GM19043 (cell line): Measurements from ENCODE around the gene PRKCI.
A peak's percentile ranks its signal among the peaks of the same experiment; 100 is the strongest.
"Not testable (repeated sequence)": the region's sequence is repeated elsewhere in the genome, so short reads cannot be mapped to it uniquely, and the experiment has no call there.

Experiments used
- ATAC-seq: cut with Tn5 transposase; IDR thresholded peaks from one replicate; pipeline ENCODE4 v1.9.1; 2021; ENCODE audit warnings: low read depth; ENCODE audit not compliant: unreplicated experiment

The PRKCI gene

DNA sequence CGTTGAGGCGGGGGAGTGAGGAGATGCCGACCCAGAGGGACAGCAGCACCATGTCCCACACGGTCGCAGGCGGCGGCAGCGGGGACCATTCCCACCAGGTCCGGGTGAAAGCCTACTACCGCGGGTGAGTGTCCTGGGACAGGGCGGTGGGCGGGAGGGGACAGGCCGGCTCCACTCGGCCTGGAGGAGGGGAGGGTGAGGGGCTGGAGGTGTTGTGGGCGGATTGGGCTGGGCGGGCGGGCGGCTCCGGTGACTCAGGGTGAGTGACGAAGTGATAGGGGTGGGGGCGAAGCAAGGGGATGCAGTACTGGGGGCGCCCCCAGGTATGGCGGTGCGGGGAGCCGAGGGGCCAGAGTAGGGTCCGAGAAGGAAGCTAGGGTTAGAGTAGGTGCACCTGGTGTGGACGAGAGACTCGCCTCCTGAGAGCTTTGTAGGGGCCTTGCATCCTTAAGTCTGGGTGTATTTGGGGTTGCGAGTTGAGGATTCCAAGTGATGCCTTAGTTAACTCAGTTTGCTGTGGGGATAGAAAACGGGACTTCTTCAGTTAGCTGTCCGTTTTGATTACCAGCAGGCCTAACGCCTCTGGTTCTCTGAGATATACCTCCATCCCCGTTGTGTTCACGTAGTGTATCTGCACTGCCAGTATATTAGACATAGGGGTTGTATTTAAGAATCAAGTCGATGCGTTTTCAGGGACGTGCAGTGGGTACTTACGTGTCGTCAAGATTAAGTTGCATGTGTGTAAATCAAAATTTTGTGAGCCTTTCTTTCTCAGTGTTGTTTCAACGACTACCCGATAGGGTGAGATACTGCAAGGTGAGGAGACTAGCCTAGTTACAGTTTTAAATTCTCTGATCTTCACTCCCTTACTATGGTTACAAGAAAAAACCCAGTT is 670 bp downstream of the PRKCI start:
- no peak for ATAC-seq

DNA sequence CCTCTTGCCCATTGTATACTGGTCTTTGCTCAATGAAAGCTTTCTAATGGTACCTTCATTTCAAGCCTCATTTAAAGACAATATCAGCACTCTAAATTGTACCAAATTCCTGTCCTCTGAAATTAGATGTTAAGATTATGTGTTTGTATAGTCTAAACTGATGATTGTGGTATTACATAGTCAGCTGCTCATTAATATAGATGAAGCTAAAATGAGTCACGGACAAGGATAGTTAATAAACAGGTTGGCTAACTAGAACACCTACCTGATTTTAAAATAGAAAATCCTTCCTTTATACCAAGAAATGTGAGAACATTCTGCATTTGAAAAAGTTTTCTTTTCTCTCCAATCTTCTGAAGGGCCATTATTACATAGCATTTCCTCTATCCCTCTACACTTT is 2.9 kb downstream of the PRKCI start:
- ATAC-seq: no peak

DNA sequence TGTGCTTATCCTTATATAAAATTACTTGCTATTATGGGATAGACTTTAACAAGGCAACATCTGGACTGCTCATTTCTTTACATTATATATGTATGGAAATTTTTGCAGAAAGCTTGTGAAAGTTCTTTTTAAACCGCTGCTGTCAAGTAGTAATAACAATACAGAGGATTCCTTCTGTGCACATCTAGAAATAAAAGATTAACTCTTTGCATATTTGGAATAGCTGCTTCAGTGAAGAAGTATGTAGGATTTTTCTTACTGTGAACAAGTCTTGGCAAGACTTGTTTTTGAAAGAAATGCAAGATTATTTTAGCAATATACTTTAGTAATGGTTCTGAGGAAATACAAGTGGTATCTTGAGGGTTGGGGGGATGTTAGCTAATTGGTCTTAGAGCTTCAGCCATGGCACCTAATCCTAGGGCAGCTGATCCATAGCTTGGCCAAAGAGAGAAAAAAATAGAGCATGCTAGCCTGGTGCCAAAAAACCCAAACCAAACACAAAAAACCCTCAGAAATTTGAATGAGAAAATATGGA is 4.3 kb downstream of the PRKCI start:
- ATAC-seq: no peak

DNA sequence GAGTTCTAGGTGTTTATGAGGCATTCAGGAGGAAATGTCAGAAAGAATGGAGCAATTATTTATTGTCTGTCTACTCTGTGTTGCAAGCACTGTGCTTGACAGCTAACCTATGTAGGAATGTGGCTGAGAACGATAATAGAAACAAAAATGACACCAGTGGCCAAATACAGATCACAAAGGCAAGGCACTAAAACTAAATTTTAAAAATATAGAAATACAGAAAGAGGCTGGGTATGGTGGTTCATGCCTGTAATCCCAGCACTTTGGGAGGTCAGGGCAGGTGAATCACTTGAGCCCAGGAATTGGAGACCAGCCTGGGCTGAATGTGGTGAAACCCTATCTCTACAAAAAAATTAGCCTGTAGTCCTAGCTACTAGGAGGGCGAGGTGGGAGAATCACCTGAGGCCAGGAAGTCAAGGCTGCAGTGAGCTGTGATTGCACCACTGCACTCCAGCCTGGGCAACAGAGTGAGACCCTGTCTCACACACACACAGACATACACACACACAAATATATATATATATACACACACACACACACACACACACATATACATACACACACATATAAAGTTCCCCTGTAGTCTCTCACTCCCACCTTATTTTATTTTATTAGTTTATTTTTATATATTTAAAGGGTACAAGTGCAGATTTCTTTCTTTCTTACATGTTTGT is 6.0 kb downstream of the PRKCI start:
- no peak for ATAC-seq

DNA sequence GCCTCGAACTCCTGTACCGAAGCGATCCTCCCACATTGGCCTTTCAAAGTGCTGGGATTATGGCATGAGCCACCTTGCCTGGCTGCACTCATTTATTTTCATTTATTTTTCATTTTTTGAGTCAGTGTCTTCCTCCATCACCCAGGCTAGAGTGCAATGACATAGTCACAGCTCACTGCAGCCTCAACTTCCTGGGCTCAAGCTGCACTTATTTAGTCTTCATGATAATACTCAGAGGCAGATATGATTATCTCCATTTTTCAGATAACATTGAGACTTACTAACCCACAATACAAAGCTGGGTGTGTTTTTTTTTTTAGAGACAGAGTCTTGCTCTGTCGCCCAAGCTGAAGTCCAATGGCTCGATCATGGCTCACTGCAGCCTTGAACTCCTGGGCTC is 10.0 kb downstream of the PRKCI start:
- no peak for ATAC-seq

DNA sequence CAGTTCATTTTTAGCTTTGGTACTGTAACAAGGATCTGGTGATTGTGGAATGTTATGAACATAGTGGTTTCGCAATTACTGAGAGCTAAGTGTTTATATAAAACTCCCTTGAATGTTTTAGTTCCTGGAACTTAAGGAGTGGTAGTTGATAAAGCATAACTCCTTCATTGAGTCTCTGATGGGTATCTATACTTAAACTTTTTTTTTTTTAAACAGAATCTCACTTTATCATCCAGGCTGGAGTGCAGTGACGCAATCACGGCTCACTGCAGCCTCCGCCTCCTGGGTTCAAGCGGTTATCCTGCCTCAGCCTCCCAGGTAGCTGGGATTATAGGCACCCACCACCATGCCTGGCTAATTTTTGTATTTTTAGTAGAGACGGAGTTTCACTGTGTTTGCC is 11.3 kb downstream of the PRKCI start:
- ATAC-seq: no peak

DNA sequence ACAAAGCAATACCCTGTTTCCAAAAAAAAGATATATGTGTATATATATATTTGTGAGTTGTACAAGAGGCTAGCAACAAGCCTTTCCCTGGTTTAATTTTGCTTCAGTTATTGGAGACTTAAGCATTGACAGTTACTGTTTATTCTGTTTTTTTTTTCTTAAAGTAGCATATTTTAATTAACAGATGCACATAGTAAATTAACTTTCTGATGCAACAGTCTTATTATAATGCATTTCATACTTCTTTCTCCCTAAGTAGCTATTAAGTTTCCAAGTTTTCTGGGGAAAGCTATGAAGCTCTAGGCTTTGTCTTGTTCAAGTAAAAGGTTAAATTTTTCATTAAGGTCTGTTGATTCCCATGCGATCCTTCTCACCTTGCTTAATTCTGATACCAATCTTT is 17.9 kb downstream of the PRKCI start:
- ATAC-seq: no peak

DNA sequence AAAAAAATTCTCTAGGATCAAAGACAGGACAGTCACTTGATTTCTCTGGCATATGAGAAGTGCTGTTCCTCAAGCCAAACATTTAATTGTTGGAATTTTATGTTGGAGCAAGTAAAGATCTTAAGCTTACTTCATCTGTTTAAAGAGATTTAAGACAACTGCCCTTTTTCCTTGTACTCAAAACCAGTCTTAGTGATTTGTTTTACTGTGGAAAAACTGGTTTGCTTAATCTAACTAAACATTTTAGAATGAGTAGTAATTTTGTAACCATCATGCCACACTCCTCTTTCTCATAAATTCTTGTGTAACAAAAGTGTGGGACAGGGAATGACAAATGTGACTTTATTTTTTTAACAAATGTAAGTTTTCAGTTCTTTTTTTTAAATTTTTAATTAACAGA is 18.4 kb downstream of the PRKCI start:
- ATAC-seq: no peak

DNA sequence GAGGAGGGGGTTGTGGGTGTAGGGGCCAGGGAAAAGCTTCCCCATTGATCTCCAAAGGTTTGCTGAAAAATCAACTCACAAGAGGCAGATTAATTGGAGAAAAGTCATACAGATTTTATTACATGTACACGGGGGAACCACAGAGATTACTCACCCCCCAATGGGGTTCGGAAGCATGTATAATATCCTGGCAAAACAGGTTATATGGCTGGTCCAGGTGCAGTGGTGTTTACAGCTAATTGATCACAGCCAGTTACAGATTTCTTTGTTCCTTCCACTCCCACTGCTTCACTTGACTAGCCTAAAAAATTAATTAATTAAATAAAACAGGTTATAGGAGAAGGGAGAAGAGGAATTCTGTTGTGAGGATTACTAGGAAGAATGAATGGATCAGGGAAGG is 22.4 kb downstream of the PRKCI start:
- ATAC-seq: no peak

DNA sequence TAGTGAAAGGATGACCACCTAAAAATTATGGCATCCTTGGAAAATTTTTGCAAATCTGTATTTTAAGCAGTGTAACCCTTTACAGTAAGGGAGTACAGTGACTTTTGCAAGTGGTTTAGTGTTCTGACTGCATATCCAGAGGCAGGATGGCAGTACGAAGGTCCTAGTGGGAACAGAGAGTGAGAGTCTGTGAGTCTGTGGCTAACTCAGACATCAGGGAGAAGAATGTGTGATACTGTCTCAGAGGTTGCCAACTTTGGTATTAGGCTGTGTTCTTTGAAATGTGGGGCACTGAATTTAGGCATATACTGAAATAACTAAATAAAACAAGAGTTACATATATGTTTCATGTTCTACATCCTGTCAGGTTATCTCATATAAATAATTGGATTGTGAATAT is 25.7 kb downstream of the PRKCI start:
- no peak for ATAC-seq

DNA sequence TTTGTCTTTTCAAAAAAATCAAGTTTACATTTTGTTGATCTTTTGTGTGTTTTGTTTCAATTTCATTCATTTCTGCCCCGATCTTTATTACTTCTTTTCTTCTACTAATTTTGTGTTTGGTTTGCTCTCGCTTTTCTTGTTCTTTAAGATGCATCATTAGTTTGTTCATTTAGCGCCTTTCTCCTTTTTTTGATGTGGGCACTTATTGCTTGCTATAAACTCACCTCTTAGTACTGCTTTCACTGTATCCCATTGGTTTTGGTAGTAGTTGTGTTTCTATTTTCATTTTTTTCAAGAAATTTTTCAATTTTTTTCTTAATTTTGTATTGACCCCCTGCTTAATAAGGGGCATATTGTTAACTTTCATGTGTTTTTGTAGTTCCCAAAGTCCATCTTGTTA is 34.4 kb downstream of the PRKCI start:
- ATAC-seq: no peak

DNA sequence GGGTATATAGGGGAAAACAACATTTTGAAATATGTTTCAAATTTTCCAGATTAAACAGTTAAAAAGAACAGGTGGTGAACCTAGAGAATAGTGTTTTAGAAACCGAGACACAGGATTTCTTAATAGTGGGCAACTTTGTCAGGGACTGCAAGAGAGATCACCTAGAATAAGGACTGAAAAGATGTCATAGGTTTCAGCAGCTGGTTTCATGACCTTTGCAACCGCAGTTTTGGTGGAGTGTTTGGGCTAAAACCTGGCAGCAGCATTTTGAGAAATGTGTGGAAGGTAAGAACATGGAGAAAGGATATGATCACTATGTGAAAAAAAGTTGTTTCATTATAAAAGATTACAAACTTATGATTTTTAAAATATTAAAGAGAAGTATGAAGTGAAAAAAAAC is 34.9 kb downstream of the PRKCI start:
- ATAC-seq: peak; percentile 50

DNA sequence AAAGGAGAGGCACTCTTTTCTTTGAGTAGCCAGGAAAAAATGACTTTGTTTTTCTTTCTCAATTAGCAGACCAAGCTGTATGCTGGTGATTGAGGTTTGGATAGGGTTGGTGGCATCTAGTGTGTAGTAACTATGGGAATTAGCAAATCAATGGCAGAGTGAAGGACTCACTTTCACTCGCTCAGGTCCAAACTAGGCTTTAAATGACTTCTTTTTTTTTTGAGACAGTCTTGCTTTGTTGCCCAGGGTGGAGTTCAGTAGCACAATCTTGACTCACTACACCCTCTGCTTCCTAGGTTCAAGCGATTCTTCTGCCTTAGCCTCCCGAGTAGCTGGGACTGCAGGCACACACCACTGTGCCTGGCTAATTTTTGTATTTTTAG is 35.9 kb downstream of the PRKCI start:
- no peak for ATAC-seq

DNA sequence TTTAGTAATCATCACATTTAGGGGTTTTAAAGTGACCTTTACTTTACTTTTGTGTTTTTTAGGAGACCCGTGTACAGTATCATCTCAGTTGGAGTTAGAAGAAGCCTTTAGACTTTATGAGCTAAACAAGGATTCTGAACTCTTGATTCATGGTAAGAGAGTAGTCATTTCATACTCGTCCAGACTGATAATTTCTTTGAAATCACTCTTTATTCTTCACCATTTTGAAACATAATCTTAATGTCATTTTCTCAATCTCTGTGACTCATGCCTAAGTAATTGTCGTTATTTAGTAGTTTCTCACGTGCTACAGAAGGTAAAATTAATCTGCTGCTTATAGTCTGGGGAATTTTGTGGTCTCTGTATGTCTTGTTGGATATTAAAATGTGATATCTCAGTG is 37.7 kb downstream of the PRKCI start:
- ATAC-seq: no peak

DNA sequence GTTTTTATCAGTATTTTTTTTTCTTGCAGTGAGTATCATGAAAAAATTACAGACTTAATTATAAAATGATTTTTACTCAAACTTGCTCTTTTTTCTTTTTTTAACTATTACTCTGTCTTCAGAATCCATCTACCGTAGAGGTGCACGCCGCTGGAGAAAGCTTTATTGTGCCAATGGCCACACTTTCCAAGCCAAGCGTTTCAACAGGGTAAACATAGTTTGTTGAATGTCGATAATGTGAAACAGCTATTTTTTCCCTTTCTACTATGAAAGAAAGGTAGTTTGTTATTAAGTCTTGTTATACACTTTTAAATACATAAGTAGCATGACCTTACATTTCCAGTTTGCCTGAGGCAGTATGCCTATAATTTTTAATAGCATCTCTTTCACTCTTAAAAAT is 45.6 kb downstream of the PRKCI start:
- no peak for ATAC-seq

DNA sequence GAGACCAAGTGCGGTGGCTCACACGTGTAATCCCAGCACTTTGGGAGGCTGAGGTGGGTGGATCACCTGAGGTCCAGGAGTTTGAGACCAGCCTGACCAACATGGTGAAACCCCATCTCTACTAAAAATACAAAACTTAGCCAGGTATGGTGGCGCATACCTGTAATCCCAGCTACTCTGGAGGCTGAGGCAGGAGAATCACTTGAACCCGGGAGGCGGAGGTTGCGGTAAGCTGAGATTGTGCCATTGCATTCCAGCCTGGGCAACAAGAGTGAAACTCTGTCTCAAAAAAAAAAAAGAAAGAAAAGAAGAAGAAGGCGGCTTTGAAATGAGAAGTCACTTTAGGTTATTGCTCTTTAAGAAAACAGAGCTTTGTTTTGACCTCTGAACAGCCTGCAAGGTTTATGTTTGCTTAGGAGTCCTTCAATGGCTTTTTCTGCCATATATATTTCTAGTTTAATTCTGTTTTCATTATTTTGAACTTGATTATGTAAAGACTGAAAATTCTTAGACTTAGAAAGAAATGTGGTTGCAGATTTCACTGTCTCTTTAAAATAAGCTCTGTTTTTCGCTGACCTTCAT is 47.5 kb downstream of the PRKCI start:
- not testable (repeated sequence) for ATAC-seq

DNA sequence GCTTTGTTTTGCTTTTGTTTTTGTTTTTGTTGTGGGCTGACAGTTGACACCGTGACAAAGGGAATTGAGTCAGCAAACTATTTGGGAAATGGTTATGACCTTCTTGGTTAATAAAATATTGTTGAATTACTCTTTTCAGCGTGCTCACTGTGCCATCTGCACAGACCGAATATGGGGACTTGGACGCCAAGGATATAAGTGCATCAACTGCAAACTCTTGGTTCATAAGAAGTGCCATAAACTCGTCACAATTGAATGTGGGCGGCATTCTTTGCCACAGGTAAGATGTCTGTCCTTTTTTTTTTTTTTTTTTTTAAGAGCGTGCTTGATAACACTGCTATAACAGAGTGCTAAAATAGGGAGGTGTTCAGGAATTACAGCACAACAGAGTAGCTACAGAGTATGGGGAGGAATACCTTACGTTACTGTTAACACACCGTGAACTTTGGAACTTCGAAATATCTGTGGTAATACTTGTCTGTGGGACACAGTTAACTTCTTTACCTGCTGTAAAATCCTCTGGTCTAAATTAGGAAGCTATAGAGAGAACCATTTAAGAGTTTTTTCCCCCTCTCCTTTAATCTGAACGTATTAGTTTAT is 48.2 kb downstream of the PRKCI start:
- no peak for ATAC-seq

DNA sequence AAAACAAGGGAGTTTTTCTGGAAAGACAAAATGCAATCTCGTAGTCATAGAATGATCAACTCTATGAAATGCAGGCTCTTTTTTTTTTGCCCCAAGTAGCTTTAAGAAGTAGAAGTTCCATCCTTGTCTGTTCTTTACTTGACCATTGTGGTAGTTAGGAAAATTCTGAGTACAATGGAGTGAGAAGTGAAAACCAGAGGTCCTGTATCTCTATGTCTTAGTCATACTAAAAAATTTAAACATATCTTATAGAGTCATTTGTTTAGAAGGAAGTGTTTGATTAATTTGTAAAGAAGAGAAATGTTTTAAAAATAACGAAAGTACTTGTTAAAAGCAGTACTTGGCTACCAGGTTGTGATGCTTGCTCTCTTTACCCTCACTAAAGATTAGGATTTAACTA is 52.4 kb downstream of the PRKCI start:
- no peak for ATAC-seq

DNA sequence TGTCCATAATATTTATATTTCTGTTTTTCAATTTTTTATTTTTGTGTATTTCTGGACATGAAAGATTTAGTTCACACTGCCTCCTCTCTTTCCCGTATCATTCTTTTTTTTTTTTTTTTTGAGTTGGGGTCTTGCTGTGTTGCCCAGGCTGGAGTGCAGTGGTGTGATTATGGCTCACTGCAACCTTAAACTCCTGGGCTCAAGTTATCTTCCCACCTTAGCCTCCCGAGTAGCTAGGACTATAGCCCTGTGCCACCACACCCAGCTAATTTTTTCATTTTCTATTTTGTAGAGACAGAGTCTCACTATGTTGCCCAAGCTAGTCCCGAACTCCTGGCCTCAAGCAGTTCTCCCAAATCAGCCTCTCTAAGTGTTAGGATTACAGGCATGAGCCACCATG is 53.6 kb downstream of the PRKCI start:
- ATAC-seq: no peak

DNA sequence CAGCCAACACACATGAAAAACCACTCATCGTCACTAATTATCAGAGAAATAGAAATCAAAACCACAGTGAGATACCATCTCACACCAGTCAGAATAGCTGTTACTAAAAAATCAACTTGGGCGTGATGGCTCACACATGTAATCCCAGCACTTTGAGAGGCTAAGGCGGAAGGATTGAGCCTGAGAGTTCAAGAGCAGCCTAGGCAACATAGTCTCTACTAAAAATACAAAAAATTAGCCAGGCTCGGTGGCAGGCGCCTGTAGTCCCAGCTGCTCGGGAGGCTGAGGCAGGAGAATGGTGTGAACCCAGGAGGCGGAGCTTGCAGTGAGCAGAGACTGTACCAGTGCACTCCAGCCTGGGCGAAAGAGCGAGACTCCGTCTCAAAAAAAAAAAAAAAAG is 55.1 kb downstream of the PRKCI start:
- not testable (repeated sequence) for ATAC-seq
